Measurements from ENCODE around the gene SIGLEC5. TPM values are rescaled to one million over a fixed set of nuclear protein-coding genes. Genes with fewer than 3 reads are reported as not detected.

SIGLEC5 gene
- total and polyA plus RNA-seq, 2 donors (not counting 3 experiments of a cell fraction or from before 2014, with no cell fraction given) = not detected

- FAIRE-seq = no peak
- Histone ChIP-seq H3K4me2 (ENCODE audit: insufficient read depth, low read length) (no peak overlapping the region), H3K36me3 (ENCODE audit: control insufficient read depth in 2 of 2, extremely low read depth in 1 of 2, insufficient read depth in 2 of 2, low read length in 2 of 2) (no peaks in the 10 kb centered on the region), H3K4me1 (ENCODE audit: control insufficient read depth, extremely low read depth, insufficient read depth, low read length) (no peaks in the 10 kb centered on the region), H3K9me3 (replicated peaks; ENCODE audit: control insufficient read depth, insufficient read depth, low read length) (no peaks in the 10 kb centered on the region), H3K4me3 (replicated peaks in 1 of 3; ENCODE audit: insufficient read depth in 1 of 3, low read depth in 1 of 3, low read length in 3 of 3) (no peak overlapping the region), H2AFZ (ENCODE audit: low read depth, low read length) (no peak overlapping the region), H3K27ac (ENCODE audit: insufficient read depth, low read depth, low read length) (no peak overlapping the region), H3K9me1 (replicated peaks; ENCODE audit: control insufficient read depth, extremely low read depth, insufficient read depth, low read length) (no peaks in the 10 kb centered on the region), H3K27me3 (ENCODE audit: control insufficient read depth in 2 of 2, insufficient read depth in 2 of 2, low read length in 2 of 2) (peaks cover 0 to 3% of the 10 kb centered on the region in 2 experiments), H3K9ac (replicated peaks; ENCODE audit: extremely low read depth, insufficient read depth, low read length) (no peak overlapping the region), H4K20me1 (replicated peaks; ENCODE audit: control insufficient read depth, extremely low read depth, insufficient read depth, low read length) (no peaks in the 10 kb centered on the region), H3K79me2 (ENCODE audit: control insufficient read depth, insufficient read depth, low read length) (no peaks in the 10 kb centered on the region)
- dilution Hi-C loops (cut with MboI; ENCODE audit: extremely low pct_ligation_motif_present, low sequenced_read_pairs) (no loop called here), intact Hi-C loops (cut with micrococcal nuclease) (no loop called here)
- POLR2A ChIA-PET = no interaction called here
- no TSS peak for BruUV-seq (replicated peaks)
- TF ChIP-seq, protein P1, sequence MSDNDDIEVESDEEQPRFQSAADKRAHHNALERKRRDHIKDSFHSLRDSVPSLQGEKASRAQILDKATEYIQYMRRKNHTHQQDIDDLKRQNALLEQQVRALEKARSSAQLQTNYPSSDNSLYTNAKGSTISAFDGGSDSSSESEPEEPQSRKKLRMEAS (IDR thresholded peaks at IDR 0.05; ENCODE audit: insufficient read depth, insufficient read length) = no peak
- no peak for TF ChIP-seq EZH2 (IDR thresholded peaks at IDR 0.05; ENCODE audit: borderline replicate concordance, low read depth, low read length, severe bottlenecking)
- no peak for TF ChIP-seq JUN (IDR thresholded peaks at IDR 0.05; ENCODE audit: borderline replicate concordance, insufficient read depth, insufficient read length, low read depth)
- TF ChIP-seq, protein P2, sequence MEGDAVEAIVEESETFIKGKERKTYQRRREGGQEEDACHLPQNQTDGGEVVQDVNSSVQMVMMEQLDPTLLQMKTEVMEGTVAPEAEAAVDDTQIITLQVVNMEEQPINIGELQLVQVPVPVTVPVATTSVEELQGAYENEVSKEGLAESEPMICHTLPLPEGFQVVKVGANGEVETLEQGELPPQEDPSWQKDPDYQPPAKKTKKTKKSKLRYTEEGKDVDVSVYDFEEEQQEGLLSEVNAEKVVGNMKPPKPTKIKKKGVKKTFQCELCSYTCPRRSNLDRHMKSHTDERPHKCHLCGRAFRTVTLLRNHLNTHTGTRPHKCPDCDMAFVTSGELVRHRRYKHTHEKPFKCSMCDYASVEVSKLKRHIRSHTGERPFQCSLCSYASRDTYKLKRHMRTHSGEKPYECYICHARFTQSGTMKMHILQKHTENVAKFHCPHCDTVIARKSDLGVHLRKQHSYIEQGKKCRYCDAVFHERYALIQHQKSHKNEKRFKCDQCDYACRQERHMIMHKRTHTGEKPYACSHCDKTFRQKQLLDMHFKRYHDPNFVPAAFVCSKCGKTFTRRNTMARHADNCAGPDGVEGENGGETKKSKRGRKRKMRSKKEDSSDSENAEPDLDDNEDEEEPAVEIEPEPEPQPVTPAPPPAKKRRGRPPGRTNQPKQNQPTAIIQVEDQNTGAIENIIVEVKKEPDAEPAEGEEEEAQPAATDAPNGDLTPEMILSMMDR (IDR thresholded peaks at IDR 0.05; ENCODE audit: extremely low read depth in 1 of 2, insufficient read depth in 1 of 2, low read depth in 1 of 2, low read length in 2 of 2) = no peak
- no peak for TF ChIP-seq MYC (IDR thresholded peaks at IDR 0.05; ENCODE audit: low read depth, low read length)
- TF ChIP-seq POLR2A (IDR thresholded peaks at IDR 0.05; ENCODE audit: low read depth, low read length) = no peak
- no peak for TF ChIP-seq POLR2AphosphoS5 (IDR thresholded peaks at IDR 0.05; ENCODE audit: insufficient read depth, low read depth, low read length)
- no peak for TF ChIP-seq FOS (IDR thresholded peaks at IDR 0.05; ENCODE audit: borderline replicate concordance, insufficient read depth, low read length)
- TF ChIP-seq GATA2 (IDR thresholded peaks at IDR 0.05; ENCODE audit: insufficient read depth, insufficient read length, low read depth, low read length) = no peak
- CTCF ChIA-PET = interaction anchor here (1.1 to 3.9 kb wide), 4 partner anchors 12 to 172 kb away, joined by 3 to 22 read pairs (median 6); no protein-coding TSS in a partner anchor
- DNase-seq (ENCODE audit: low read depth, low spot score) = no peak
Observed at GRCh38 chr19:51644636-51645271, 14.6 kb upstream of the SIGLEC5 start.
